ENCODE data around the gene NSG1. TPM values are rescaled to one million over a fixed set of nuclear protein-coding genes. Genes with fewer than 3 reads are reported as not detected.

The NSG1 gene
- total and polyA plus RNA-seq, 7 donors: 1.4 to 9.6 (median 3.8) TPM

DNA sequence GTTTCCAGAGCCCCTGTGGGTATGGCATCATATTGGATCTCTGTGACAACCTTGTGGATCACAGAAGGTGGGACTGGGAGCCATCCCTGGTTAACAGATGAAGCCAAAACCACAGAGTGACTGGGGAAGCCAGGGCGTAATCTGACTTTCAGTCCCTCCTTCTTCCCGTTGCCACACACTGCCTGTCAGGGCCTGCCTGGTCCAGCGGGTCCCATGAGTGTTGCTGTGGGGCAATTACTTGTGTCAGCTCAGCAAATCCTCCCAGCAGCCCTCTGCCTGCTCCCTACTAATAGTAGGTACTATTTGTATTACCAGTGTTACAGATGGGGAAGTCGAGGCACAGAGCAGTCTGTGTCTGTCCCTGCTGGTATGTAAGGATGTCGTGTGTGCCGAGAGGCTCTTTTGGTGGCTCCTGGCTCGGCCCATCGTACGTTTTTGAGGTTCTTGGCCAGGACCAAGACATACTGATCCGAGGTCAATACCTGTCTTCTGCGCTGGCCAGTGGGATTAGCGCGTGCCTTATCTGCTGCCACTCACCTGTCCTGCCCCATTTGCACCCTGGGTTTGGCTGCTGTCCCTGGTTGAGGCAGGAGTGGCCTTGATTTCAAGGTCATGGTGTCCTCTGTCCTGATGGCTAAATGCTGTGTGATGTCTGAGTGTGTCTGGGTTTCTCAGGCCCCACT, 5.7 kb downstream of the NSG1 start:
- intact Hi-C loops (cut with DNase I): no loop called here
- peaks cover 0 to 8% (median 6%) of the 10 kb centered on the region in 4 donors for H3K4me1 ChIP-seq
- H3K4me3 ChIP-seq: no peak overlapping the region
- no peaks in the 10 kb centered on the region for H3K9me3 ChIP-seq
- WGBS, 2 donors: 80 to 89% methylated on average over 13 of the region's 13 CpGs
- DNase-seq: no peak
- H3K27ac ChIP-seq: no peak overlapping the region
- peaks cover 4 to 92% (median 29%) of the 10 kb centered on the region in 3 donors for H3K27me3 ChIP-seq
- no peaks in the 10 kb centered on the region for H3K36me3 ChIP-seq
- TF ChIP-seq EP300 (IDR thresholded peaks at IDR 0.05) (no peak), POLR2A (IDR thresholded peaks at IDR 0.05) (no peak), CTCF (IDR thresholded peaks at IDR 0.05) (no peak), POLR2AphosphoS5 (IDR thresholded peaks at IDR 0.05) (no peak)

GRCh38 chr4:4394644-4395043, 7.7 kb downstream of the NSG1 start:
- intact Hi-C loops (cut with DNase I): no loop called here
- H3K9me3 ChIP-seq: no peaks in the 10 kb centered on the region
- peaks cover 0 to 92% (median 18%) of the 10 kb centered on the region in 3 donors for H3K27me3 ChIP-seq
- H3K36me3 ChIP-seq: no peaks in the 10 kb centered on the region
- DNase-seq: no peak
- H3K27ac ChIP-seq: no peak overlapping the region
- TF ChIP-seq POLR2AphosphoS5 (IDR thresholded peaks at IDR 0.05) (no peak), CTCF (IDR thresholded peaks at IDR 0.05) (no peak), EP300 (IDR thresholded peaks at IDR 0.05) (no peak), POLR2A (IDR thresholded peaks at IDR 0.05) (no peak)
- no peaks in the 10 kb centered on the region for H3K4me1 ChIP-seq
- 75 to 83% methylated on average over 9 of the region's 9 CpGs for whole genome bisulfite sequencing, 2 donors
- no peak overlapping the region for H3K4me3 ChIP-seq

GRCh38 chr4:4395371-4395770, 8.5 kb downstream of the NSG1 start:
- peaks cover 0 to 92% (median 18%) of the 10 kb centered on the region in 3 donors for H3K27me3 ChIP-seq
- intact Hi-C loops (cut with DNase I): no loop called here
- no peak overlapping the region for H3K27ac ChIP-seq
- DNase-seq: no peak
- H3K9me3 ChIP-seq: peaks cover 0 to 2% (median 0%) of the 10 kb centered on the region in 4 donors
- WGBS, 2 donors: 39 to 71% methylated on average over 9 of the region's 9 CpGs
- TF ChIP-seq EP300 (IDR thresholded peaks at IDR 0.05): no peak
- no peak for TF ChIP-seq POLR2AphosphoS5 (IDR thresholded peaks at IDR 0.05)
- no peak for TF ChIP-seq POLR2A (IDR thresholded peaks at IDR 0.05)
- TF ChIP-seq CTCF (IDR thresholded peaks at IDR 0.05): no peak
- H3K4me3 ChIP-seq: no peak overlapping the region
- H3K36me3 ChIP-seq: no peaks in the 10 kb centered on the region
- no peaks in the 10 kb centered on the region for H3K4me1 ChIP-seq

DNA sequence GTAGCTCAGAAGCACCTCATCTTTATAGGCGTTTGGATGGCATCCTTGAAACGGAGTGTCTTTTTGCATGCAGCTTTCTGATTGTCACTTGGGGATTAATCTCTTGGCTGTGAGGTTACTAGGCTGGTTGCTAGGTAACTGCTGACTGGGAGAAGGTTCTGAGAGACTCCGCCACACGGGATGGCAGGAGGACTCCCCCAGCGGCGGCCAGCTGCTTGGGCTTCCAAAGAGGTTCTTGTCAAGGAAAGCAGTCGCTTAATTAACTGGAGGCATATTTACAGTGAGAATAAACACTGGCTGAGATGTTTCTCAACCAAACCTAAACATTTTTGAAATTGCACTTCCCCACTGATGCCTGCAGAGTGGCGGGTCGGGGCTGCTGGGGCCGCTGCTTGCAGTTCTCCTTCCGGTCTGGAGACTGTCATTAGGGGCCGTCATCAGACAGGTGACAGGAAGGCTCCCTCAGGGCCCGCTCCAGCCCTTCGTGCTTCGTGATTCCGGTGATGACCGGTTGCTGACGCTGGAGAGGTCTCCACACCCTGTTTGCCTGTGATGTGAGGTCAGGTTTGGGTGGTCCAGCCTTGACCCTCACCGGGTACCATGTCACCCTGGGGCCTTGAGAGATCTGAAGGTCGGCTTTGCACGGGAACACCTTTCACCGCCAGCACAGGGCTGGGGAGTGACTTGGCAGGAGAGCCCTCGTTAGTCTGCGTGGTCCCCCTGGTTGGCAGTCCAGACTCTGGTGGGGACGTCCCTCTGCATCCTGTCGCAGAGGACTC, 9.1 kb downstream of the NSG1 start:
- 30 to 31% methylated on average over 26 of the region's 26 CpGs for WGBS, 2 donors
- Histone ChIP-seq H3K4me3 (no peak overlapping the region), H3K9me3 (peaks cover 0 to 2% (median 0%) of the 10 kb centered on the region in 4 donors), H3K4me1 (no peaks in the 10 kb centered on the region), H3K27ac (no peak overlapping the region), H3K27me3 (peaks cover 0 to 93% (median 18%) of the 10 kb centered on the region in 3 donors), H3K36me3 (no peaks in the 10 kb centered on the region)
- intact Hi-C loops (cut with DNase I): no loop called here
- DNase-seq: no peak
- TF ChIP-seq CTCF (IDR thresholded peaks at IDR 0.05) (no peak), EP300 (IDR thresholded peaks at IDR 0.05) (no peak), POLR2A (IDR thresholded peaks at IDR 0.05) (no peak), POLR2AphosphoS5 (IDR thresholded peaks at IDR 0.05) (no peak)

Measured in sigmoid colon (tissue), 7 donors.